NCI-H748 (cell line): Measurements from ENCODE around the gene ALS2CL.

Experiments used
- DNase-seq: peaks from one replicate; lab custom pipeline; 2025; ENCODE audit not compliant: unreplicated experiment; lab: John Stamatoyannopoulos, UW

Gene ALS2CL

DNA sequence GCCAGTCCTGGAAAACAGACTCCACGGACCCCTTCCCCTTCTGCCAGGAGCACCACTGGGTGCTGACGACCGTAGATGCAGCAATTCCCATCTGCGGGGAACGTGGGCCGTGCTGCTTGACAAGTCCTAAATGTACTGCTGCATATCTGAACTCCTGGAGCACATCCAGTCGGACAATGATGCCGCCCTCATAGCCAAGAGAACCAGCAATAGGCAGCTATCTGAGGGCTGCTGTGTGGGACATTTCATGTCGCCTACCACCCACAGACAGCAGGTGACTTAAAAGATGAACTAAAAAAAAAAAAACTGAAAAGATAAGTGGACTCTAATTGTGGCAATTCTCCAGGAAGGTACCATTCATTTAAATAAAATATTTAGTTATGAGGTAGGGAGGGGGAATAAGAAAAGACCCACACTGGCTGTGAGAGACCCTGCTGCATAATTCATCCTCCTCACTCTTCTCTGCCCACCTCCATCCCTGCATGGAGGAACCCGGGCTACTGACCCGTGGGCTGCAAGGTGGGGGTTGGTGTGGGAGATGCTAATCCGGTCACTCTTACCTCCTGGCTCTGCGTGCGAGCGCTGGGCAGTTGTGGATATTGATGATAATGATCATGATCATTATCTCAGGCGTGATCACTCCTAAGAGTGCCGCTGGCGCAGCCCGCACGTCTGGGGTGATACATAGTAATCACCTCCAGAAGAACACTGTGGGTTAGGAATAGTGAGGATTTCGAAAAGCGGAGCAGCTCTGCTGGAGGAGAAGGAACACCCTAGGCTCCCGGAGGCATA lies 28.3 kb downstream of the ALS2CL start:
- DNase-seq: peak; percentile 66

DNA sequence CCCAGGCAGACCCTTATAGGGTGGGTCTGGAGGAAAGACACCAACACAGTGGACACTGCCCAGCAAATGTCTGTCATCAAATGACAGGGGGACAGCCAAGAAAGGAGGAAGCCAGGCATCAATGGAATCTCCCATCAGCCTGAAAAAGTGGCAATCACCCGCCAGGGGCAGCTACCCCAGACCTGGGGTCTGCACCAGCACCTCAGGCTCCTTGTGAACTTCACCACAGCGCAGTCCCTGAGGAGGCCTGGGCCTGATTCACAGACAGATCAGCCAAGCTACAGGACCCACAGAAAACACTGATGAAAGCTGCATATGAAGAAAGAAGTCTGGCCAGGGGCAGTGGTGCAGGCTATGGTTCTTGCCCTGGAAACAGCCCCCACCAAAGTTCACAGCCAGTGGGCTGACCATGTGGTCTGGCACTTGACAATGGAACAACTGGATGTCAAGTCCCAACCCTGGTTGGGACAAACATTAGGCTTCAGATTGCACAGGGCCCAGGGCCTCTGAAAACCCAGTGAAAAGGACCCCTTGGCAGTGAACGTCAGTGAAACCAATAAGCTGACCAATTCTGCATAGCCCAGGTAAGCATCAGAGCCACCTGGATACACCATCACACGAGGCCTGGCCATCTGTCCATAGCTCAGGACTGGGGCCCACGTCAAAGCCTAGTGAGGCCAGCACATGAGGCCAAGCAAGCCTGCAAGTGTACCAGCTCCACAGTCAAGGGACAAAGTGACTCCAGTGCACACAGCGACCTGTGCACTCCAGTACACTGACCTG lies 29.1 kb downstream of the ALS2CL start:
- peak; percentile 7 for DNase-seq

DNA sequence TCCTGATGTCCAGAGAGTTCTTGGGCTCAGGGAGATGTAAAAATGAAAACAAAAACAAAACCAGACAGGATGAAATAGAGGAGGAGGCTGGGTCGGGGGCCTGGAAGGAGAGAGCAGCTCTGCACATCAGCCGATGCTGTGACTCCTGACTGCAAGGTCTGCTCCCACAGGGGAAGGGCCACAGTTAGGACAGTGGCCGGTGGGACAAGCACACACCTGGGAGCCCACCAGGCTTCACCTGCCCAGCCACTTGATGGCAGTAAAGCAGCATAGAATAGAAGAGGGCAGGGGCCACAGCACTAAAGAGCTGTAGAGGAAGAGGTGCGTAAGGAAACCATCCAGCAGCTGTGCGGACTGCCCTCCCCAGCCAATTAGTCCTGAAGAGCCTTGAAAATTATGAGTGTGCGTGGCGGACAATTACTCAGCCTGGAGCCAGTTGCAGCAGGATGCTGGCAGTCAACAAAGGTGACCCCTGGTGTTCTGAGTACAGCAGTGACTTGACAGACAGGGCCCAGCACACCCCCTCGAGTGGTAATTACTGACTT lies 29.8 kb downstream of the ALS2CL start:
- peak; percentile 96 for DNase-seq

DNA sequence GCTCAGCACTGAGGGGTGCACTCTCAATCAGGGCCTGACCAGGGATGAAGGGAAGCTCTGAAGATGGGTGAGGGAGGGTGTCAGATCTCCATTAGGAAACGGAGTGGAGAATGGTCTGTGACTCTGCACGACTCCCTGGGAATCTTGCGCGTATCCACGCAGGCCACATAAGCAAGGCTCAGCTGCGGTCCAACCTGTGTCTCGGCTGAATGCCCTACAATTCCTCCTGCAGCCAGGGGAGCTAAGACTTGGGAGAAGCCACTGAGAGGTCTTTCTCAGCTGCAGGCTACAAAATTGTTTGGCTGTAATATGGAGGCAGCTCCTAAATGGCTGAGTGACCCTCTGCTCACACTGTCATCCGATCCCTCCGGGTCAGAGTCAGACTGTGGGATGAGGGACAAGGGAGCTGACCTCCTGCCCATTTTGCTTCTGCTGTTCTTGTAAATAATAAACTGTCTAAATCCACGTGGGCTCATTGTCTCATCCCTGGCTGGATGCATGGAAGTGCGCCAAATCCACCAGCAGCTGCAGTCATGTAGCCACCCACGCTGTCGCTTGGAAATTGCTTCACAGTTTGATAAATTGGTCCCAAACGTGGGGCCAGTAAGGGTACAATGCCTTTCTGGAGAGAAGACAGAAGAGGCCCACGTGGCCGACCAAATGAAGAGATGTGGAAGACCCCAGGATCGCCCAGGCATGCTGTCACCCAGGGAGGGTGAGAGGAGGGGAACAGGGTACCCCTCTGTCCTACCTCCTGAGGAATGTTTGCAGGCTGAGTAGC lies 30.5 kb downstream of the ALS2CL start:
- DNase-seq: peak; percentile 48

DNA sequence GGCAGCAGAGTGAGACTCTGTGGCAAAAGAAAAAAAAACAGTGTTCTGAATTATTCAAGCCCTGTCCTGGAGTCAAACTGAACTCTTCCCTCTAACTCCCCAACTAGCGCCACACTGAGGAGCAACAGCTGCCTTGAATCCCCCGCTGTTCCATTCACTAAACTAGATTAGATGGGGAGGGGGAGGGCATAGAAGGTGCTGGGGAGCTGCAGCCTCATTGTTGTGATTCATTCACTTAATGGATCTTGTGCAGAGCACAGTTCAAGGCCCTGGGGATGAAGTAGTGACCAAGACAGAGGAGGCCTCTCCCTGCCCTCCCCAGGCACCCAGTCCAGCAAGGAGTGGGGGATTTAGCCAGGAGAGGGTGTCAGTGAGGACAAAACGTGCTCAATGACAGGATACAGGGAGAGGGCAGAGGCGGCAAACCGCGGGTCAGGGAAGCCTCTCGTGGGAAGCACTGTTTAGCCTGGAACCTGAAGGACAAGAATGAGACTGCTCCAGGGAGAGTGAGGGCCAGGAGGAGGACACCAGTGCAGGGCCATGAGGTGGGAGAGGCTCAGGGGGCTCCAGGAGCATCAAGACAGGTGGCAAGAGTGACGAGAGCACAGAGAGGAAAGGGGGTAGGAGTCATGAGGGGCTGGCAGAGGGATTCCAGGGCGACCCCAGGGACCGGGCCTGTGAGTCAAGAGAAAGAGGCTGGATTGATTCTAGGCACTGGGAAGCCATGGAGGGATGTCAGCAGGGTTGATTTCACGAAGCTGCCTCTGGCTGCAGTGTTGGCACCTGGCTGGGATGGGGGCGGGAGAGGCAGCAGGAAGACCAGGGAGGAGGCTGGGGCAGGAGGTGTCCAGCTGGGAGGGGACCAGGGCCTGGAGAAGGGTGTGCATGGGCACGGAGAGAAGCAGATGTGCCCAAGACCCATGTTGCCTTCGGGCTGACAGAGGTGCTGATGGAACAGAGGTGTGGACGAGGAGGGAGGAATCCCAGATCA lies 31.4 kb downstream of the ALS2CL start:
- no peak for DNase-seq

DNA sequence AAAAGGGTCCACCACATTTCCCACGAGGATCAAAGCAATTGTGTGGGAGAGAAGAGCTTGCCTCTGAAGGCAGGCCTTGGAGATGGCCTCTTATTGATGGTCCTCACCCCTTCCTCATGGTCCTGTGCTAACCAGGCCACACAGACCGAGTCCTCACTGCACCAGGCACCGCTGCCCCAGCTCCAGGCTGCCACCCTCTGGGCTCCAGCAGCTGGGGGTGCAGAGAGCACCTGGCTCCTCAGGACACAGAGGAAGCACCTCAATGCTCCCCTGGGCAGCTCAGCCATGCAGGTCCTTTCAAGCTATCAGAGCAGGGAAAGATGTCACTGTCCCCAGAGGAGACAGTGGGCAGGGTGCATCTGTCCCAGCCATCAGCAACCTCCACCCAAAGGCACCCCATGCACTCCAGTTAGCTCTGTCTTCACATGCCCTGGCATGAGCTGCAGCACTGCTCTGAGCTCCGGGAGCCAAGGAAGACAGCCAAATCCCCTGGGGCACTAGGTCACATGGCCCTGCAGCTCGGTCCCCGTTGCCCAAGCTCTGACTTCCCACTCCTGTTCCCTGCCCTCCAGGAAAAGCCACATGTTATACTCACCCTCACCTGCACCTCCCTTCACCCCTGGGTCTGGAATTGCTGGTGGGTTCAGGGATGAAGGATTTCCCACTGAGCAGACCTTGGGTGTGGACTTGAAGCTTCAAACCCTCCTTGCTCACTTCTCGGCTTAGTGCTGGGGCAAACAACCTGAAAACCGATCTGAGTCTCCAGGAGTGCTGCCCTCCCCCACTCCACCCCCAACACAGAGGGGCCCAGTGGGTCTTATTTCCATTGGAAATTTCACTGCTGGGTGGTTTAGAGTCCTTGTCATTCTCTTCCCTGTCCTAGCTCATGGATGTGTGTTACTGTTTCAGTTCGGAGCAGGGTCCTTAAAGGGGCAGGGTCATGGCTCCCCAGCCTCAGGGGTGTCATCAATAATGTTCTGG lies 32.6 kb downstream of the ALS2CL start:
- no peak for DNase-seq

DNA sequence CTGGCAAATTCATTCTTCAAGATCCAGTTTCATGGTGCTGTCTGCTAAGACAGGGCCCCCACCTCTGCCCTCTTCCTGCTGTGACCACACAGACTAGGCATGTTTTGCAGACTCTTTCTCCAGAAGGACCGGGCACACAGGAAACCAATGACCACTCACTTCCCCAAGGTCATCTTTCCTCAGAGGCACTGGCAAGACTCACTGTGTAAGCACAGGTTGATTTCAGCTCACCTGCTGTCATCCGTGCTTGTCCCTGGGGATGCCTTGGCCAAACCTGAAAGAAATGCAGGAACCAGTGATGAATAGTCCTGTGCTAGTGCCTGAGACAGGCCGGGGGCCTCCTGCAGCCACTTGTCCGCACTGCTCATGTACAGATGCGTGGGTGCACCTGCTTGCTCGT lies 33.5 kb downstream of the ALS2CL start:
- DNase-seq: no peak

DNA sequence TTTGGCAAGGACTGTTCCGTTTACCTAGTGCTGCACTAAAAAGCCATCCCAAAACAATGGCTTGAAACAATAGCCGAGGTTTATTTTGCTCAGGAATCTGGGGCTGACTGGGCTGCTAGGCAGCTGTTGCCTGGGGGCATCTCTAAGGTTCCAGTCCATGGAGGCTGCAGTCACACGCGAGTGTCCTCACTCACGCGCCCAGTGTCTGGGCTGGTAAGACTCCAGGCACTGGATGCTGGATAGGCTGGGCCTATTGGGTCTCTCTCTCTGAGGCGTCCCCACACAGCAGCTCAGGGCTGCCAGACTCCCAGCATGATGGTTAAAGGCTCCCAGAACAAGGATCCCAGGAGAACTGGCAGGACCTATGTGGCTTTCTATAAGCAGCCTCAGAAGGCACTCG lies 34.2 kb downstream of the ALS2CL start:
- DNase-seq: peak; percentile 23

DNA sequence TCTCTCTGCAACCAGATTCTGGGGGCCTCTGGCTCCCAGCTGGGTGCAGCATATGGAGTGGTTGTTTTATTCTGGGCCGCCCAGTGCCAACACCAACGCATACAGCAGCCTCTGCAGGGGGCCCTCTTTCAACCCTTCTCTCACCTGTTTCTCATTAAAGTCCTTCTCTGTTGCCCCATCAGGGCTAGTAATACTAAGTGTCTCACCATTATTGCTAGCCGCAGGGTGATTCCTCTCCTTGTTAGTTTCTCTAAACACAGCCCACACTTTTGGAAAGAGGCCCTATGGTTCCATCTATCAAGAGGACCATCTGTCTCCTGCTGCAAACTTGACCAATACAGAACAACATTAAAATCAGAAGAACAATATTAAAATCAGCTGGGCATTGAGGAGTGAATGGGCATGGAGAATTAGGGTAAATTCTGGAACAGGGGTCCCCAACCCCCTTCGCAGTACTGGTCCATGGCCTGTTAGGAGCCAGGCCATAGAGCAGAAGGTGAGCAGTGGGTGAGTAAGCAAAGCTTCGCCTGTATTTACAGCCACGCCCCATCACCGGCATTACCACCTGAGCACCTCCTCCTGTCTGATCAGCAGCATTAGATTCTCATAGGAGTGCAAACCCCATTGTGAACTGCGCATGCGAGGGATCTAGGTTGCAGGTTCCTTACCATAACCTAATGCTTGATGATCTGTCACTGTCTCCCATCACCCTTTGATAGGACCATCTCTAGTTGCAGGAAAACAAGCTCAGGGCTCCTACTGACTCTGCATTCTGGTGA lies 36.5 kb downstream of the ALS2CL start:
- DNase-seq: peak; percentile 63

DNA sequence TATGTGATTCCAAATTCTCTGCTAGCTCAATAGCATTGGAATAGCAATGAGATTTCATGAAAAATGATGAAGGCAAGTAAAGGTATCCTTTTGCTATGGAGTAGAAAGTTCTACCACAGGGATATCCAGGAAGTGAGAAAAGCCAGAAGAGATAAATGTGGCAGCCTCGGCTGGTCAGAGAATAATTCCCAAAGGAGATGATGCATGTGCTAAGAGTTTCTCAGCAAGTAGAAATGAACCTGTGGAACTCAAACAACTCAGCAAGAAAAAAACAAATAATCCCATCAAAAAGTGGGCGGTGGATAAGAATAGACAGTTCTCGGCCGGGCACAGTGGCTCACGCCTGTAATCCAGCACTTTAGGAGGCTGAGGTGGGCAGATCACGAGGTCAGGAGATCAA lies 38.2 kb downstream of the ALS2CL start:
- no peak for DNase-seq

DNA sequence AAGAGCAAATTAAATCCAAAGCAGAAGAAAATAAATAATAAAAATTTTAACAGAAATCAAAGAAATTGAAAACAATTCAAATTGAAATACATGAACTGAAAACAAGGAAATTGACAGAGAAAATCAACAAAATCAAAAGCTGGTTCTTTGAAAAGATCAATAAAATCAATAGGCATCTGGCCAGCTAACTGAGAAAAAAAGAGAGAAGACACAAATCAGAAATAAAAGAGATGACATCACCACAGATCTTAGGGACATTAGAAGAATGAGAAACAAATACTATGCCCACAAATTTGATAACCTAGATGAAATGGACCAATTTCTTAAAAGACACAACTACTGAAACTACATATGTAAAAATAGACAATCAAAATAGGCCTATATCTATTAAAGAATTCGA lies 42.4 kb downstream of the ALS2CL start:
- DNase-seq: no peak

DNA sequence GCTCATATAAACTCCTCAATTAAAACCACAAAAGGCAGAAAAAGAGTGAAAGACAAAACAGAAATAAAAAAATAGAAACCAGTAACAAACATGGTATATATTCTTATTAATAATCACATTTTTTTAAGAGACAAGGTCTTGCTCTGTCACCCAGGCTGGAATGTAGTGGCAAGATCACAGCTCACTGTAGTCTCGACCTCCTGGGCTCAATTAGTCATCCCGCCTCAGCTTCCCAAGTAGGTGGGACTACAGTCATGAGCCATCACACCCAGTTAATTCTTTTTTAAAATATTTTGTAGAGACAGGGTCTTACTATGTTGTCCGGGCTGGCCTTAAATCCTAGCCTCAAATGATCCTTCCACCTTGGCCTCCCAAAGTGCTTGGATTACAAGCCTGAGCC lies 44.0 kb downstream of the ALS2CL start:
- no peak for DNase-seq

DNA sequence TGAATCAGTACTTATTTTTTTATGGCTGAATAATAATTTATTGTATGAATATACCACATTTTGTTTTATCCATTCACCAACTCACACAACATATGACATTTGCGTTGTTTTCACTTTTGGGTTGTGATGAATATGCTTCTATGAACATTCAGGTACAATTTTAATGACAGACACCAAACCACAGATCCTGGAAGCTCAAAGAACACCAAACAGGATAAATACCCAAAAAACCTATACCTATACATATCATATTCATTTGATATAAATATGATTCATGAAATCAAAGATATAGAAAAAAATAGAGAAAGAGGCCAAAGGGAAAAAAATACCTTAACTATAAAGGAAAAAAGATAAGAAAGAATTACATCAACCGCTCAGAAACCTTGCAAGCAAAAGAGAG lies 45.4 kb downstream of the ALS2CL start:
- DNase-seq: no peak

DNA sequence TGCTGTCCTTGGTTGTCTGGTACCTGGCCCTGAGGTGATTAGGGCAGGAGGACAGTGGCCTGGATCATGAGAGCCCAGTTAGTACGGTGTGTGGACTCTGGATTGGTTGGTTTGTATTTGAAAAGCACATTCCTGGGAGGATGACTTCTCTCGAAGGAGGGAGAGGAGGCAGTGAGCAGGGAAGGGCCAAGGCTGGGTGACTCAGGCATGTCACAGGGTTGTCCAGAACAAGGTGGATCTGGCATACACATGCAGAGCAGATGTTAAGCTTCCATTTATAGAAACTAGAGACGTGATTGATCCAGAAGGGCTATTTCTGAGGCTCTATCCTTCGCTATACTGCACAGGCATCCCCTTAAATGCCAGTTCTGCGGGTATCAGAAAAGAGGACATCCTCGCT lies 46.8 kb downstream of the ALS2CL start:
- DNase-seq: no peak

DNA sequence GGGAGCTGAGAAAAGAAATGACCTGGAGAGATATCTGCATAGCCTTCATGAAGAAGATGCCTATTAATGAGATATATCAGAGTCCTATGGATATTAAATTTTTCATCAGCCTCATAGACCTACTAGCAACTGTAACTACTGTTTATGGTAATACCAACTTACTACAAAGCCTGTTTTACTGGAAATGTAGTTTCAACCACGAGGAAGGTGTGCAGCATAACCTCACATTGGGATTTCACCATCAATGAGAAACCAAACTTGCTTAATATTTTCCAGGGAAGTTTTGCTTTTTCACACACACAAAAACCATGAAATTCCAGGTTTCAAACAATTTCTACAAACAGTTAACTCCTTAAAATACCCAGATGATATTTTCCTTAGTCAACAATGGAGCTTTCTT lies 49.8 kb downstream of the ALS2CL start:
- no peak for DNase-seq

DNA sequence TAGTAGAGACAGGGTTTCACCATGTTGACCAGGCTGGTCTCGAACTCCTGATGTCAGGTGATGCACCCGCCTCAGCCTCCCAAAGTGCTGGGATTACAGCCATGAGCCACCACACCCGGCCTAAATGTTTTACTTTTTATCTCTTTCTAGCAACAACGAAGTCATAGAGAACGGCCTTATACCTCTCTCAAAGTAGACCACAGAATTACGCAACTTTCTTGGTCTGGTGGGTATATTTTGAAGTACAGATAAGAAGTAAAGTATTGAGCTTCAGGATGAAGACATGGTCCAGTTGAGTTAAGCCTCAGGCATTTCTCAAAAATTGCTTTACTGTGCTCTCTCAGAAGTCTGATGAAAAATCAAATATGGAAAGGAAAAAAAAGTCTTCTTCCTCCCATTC lies 50.5 kb downstream of the ALS2CL start:
- DNase-seq: no peak

DNA sequence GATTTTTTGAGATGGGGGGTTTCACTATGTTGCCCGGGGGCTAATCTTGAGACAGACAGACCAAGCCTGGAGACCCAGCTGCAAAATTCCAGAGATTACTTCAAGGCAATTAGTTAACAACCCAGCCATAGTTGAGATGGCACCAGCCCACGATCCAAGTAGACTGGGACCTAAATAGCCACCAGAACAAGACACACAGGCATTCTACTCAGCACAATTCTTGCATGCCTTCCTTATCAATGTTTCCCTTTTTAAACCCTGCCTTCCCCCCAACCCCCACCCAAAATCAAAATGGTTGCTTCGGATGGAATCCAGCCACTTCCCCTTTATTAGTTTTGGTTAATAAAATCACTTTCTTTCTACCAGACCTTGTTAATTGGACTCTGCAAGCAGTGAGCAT lies 52.6 kb downstream of the ALS2CL start:
- no peak for DNase-seq

DNA sequence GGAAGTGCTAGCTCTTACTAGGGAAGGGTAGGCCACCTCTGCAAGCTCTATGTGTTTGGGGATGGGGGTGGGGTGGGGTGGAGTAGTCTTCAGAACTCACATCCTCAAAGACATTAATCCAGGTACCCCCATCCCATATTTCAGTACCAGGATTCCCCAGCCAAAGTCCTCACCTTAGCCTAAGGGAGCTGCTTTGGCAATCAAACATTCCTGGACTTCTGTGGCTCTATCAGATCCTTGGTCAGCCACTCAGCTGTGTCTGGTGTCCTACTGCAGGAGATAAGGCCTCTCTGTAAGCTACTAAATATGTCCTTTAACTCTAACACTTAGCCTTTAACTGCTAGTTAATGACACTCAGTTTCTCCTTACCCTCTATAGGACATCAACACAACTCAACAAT lies 54.3 kb downstream of the ALS2CL start:
- DNase-seq: no peak
